ENCODE results near the gene ARHGAP26.

The ARHGAP26 gene

GRCh38 chr5:142769793-142770649 is at the start of gene ARHGAP26:
ARHGAP26 (plus strand) TSS chr5:142770377; CDS start chr5:142770762, 385 bp downstream.
- DNase-seq (ENCODE audit: low read depth in 2 of 2), result peak; percentile 82 to 86

GRCh38 chr5:142720641-142721271 is 49.4 kb upstream of the ARHGAP26 start:
- DNase-seq (ENCODE audit: low read depth in 2 of 2), result no peak

GRCh38 chr5:142722146-142722545 is 48.0 kb upstream of the ARHGAP26 start:
- no peak for DNase-seq (ENCODE audit: low read depth in 2 of 2)

- no peak for DNase-seq (ENCODE audit: low read depth in 2 of 2)
Measured at GRCh38 chr5:142722896-142723295, 47.3 kb upstream of the ARHGAP26 start.

GRCh38 chr5:142724821-142725220 is 45.4 kb upstream of the ARHGAP26 start:
- no peak for DNase-seq (ENCODE audit: low read depth in 2 of 2)

- DNase-seq (ENCODE audit: low read depth in 2 of 2), result no peak
Measured at GRCh38 chr5:142725231-142726187, 44.7 kb upstream of the ARHGAP26 start.

GRCh38 chr5:142726188-142726731 is 43.9 kb upstream of the ARHGAP26 start:
- DNase-seq (ENCODE audit: low read depth in 2 of 2), result peak; percentile 92 to 93

GRCh38 chr5:142727735-142728047 is 42.5 kb upstream of the ARHGAP26 start:
- DNase-seq (ENCODE audit: low read depth in 2 of 2), result no peak

GRCh38 chr5:142735323-142736246 is 34.6 kb upstream of the ARHGAP26 start:
- DNase-seq (ENCODE audit: low read depth in 2 of 2), result no peak

- no peak for DNase-seq (ENCODE audit: low read depth in 2 of 2)
Measured at GRCh38 chr5:142736247-142736632, 33.9 kb upstream of the ARHGAP26 start.

GRCh38 chr5:142737179-142737578 is 33.0 kb upstream of the ARHGAP26 start:
- DNase-seq (ENCODE audit: low read depth in 2 of 2), result no peak

- no peak for DNase-seq (ENCODE audit: low read depth in 2 of 2)
Measured at GRCh38 chr5:142740474-142741242, 29.5 kb upstream of the ARHGAP26 start.

GRCh38 chr5:142743592-142744441 is 26.4 kb upstream of the ARHGAP26 start:
- DNase-seq (ENCODE audit: low read depth in 2 of 2), result no peak

GRCh38 chr5:142745268-142745667 is 24.9 kb upstream of the ARHGAP26 start:
- DNase-seq (ENCODE audit: low read depth in 2 of 2), result no peak

GRCh38 chr5:142746532-142747433 is 23.4 kb upstream of the ARHGAP26 start:
- peak in 1 of 2 experiments; percentile 40 for DNase-seq (ENCODE audit: low read depth in 2 of 2)

- no peak for DNase-seq (ENCODE audit: low read depth in 2 of 2)
Measured at GRCh38 chr5:142748132-142748531, 22.0 kb upstream of the ARHGAP26 start.

- no peak for DNase-seq (ENCODE audit: low read depth in 2 of 2)
Measured at GRCh38 chr5:142748568-142749249, 21.5 kb upstream of the ARHGAP26 start.

Measured in fibroblast of skin of left biceps (primary cell).